Superior temporal gyrus (tissue), 1 donor: Measurements from ENCODE around the gene IL17A.
"Not testable (repeated sequence)": the region's sequence is repeated elsewhere in the genome, so short reads cannot be mapped to it uniquely, and the experiment has no call there.

Experiments used
- DNase-seq: peaks from one replicate; pipeline ENCODE4 v3.0.0-alpha.2; 2016; ENCODE audit errors: extremely low spot score

The IL17A gene

DNA sequence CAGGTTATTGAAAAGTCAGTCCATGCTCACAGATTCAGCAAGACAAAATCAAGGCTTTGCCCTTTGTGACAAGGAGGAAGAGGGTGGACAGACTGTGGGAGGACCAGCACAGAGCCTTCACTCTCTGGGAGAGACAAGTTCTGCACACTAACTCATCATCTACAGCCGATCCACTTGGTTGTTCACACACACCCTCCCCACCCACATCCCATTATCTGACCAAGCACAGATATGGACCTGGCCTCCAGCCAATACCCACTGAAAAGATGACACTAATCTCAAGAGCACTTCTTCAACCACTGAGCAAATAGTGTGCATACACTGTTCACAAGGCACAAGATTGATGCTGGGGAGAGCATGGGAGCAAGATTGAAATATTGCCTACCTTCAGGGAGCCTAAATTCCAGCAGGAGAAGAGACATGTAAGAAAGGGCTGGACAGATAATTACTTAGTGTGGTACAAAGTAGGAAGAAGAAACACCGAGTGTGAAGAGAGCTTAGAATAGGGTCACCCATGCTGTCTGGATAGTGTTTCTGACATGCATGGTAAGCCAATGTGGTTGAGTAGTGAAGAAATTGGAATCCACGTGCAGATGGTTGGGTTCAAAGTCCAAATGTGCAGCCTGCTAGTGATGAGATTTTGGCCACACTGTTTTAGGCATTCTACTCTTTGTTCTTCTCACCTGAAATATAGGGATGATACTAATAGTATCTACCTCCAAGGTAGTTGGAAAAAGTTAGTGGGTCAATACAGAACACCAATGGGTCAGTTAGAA lies 21.7 kb upstream of the IL17A start:
- DNase-seq: no peak

DNA sequence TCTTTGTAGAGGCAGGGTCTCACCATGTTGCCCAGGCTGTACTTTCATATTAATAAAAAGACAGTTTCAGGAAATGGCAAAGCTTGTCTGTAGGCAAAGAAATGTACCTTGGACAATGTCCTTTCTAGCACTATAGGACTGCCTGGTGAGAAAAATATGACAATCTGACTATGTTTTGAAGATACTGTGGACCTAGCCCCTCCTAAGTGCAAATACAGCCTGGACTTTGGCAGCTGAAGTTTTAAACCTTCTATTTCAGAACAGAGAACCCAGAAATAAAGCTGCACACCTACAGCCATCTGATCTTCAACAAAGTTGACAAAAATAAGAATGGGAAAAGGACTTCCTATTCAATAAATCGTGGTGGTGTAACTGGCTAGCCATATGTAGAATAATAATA lies 18.9 kb upstream of the IL17A start:
- no peak for DNase-seq

DNA sequence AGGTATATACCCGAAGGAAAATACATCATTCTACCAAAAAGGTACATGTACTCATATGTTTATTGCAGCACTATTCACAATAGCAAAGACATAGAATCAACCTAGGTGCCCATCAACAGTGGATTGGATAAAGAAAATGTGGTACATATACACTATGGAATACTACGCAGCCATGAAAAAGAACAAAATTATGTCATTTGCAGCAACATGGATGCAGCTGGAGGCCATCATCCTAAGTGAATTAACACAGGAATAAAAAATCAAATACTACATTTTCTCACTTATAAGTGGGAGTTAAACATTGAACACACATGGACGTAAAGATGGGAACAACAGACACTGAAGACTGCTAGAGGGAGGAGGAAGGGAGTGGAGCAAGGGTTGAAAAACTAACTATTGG lies 17.8 kb upstream of the IL17A start:
- not testable (repeated sequence) for DNase-seq

DNA sequence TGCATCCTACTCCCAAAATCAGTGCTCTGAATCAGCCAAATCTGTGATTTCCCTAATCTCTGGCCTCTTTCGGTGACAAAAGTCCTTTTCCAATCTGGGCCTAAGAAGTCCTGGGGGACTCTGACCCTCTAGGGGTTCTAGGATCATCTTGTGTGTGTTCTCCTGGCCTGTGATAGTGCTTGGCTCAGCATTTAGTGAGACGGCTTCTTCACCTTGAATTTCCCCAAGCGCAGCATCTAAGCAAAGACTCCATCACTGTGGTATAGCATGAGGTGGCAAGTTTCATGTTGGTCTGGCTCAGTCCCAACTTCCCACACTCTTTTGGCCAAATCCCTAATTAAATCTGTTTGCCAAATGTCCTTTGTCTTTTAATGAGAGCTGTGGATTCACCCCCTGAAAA lies 12.1 kb upstream of the IL17A start:
- DNase-seq: no peak

DNA sequence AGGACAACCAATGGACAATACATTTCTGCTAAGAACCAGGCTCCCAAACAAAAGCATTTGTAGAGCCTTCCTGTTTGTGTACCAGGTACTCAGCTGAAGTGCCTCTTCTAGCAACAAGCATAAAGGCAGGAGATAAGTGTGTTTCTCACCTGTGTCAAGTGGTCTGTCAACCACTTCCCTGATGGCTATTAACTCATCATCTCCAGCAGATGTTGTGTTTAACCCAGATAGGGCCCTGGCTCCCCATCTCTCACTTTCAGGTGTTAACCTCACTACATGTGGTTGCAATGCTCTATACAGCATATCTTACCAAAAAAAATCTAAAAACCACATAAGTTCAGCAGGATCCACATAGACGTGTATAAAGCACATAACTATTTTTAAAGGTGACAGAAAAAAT lies 9.6 kb upstream of the IL17A start:
- no peak for DNase-seq

DNA sequence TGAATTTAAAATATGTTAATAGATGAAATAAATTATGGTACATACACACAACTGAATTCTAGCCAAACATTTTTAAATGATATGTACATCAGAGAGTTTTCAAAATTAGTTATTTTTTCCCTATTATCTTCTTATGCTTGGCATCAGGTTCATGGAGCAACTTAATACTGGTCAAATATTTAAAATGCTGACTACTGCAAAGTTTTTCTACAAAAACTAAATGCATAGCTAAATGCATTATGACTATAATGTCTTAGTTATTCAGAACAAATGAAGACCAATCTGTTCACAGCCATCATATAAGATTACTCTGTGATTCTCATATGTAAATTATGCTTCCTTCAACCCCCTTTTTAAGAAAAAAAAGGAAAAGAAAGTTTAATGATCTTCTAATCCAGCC lies 8.2 kb upstream of the IL17A start:
- no peak for DNase-seq

DNA sequence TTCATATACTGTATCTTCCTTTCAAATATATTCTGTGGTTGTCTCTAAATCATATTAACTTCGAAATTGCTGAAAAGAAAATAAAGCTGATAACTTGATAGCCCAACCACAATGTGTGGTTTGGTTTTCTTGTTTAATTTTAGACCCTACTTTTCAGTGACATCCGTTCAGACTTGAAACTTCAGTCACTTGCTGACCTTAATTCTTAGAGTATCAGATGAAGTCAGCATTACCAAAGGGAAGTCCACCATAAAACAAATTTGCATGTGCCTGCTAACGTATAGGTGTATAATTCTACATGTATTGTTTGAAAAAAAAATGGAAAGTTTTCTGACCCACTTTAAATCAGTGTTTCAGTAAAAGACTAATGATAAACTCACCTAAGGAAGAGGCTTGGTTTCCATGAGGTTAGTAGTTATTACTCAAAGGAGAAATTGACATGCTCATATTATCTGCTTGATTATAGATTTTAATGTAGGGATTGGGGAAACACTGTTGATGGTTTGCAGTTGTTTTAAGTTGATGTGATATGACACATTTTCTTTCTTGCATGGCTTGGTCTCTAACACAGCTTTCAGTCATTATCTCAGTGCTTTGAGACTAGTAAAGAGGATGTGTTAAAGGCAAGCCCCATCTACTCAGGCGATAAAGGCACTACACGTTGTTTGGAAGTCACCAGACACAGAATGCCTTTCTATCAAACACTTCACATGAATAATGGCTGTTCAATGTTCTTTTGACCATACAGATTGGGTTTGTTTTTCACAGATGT lies 5.2 kb upstream of the IL17A start:
- no peak for DNase-seq

DNA sequence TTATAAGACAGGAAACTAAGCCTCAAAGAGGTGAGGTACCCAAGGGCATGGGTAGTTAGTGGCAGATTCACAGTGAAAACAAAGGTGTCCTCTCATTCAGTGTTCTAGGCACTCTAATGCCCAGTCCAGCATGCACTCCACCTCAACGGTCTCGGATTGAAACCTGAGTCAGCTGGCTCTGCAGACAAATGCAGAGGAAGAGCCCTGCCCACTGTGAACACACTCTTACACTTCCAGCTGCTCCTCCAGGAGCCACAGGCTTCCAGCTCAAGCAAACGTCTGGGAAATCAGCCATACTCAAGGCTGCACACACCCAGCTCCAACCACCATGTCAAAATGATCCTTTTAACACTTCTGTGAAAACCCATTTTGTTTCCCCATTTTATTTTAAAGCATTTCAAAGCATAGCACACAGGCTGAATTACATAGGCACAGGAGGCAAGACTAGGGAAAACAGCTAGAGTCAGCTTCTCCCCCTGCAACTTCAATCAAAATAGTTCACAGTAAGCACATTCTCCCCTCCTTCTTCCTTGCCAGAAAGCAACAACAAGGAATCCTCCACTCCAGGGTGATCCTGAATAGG lies 3.0 kb upstream of the IL17A start:
- DNase-seq: no peak

DNA sequence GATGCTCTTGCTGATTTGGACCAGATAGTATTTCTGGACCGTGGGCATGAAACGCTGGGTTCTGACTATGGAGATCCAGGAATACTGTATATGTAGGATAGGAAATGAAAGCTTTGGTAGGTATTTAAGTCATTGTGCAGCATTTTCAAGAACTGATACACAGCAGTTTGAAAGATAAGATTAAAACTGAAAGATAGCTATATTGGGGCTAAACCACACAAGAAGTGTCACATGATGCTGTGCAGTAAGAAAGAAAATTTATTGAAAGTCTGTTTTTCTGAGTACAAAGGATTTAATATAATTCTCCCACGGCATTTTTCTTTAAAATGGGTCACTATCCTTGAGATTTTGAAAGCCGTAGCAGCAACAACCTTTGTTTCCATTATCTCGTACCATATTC lies 305 bp downstream of the IL17A start:
- no peak for DNase-seq

DNA sequence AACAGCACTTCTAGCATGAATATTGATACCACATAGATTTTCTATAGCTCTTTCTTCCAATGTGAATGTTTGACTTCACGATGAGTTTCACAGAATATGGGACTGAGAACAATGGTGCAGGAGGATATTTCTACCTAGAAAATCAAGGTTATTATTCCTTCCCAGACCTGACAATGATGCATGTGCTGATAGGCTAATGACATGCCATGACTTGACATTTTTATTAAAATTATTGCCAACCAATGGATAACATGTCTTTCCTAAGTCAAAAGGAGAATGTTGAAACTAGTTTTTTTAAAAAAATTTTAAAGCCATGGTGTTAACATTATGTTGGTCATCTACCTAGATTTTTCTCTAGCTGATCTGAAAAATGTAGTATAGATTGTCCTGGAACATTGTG lies 923 bp downstream of the IL17A start:
- DNase-seq: no peak

DNA sequence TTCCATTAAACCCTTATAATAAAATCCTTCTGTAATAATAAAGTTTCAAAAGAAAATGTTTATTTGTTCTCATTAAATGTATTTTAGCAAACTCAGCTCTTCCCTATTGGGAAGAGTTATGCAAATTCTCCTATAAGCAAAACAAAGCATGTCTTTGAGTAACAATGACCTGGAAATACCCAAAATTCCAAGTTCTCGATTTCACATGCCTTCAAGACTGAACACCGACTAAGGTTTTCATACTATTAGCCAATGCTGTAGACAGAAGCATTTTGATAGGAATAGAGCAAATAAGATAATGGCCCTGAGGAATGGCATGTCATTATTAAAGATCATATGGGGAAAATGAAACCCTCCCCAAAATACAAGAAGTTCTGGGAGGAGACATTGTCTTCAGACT lies 3.8 kb downstream of the IL17A start:
- DNase-seq: no peak

DNA sequence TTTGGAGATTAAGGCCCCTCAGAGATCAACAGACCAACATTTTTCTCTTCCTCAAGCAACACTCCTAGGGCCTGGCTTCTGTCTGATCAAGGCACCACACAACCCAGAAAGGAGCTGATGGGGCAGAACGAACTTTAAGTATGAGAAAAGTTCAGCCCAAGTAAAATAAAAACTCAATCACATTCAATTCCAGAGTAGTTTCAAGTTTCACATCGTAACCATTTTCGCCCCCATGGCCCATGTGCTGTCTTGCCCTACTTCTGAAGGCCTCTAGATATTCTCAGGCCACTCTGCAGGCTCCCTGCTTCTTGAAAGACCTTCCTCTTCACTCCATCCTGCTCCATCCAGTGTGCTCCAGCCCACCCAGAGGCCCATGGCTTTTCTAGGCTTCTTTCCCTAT lies 4.2 kb downstream of the IL17A start:
- DNase-seq: no peak

DNA sequence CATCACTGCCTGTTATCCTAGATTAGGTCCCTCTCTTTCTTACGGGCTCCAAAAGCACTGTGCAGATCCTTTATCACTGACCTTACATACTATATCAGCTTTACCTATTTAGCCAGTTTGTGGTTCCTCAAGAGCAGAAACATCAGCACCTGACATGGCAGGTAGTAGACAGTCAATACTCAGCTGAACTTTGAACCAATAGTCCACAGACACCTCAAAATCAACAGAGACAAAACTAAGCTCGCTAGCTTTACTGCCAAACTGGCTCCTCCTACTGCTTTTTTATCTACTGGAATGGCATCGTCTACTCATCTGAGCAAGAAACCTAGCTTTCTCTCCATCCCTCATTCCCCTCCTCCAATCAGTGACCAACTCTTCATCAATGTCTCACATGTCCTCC lies 5.6 kb downstream of the IL17A start:
- no peak for DNase-seq

DNA sequence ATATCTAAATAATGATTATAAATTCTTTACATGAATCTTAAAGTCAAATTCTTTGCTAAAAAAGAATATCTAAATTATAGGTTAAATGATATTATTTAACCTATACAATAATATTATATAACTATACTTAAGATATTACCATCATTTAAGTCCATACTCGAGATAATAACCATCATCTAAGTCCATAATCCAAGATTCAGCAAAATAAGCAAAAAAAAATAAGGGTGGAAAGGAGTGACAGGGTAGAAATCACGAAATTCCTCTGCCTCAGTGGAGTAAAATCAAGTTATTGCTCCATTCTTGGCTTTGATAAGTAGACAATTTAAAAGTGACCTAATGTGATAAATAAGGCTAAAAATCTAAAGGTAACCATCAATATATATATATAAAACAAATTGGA lies 9.7 kb downstream of the IL17A start:
- no peak for DNase-seq

DNA sequence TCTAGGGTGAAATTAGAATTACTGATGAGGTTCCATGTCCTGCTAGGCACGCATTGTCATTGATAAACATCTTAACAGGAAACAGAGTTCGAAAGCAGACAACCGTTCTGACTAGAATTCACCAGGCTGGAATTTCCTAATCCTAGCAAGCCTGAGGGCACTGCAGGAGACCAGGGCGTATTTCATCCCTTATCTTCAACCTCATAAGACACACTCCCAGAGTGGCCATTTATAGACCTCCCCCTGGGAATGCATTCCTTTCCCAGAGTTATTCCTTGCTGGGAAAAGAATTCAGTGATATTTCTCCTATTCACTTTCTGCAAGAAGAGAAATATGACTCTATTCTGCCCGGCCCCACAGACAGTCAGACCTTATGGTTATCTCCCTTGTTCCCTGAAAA lies 13.9 kb downstream of the IL17A start:
- DNase-seq: not testable (repeated sequence)

DNA sequence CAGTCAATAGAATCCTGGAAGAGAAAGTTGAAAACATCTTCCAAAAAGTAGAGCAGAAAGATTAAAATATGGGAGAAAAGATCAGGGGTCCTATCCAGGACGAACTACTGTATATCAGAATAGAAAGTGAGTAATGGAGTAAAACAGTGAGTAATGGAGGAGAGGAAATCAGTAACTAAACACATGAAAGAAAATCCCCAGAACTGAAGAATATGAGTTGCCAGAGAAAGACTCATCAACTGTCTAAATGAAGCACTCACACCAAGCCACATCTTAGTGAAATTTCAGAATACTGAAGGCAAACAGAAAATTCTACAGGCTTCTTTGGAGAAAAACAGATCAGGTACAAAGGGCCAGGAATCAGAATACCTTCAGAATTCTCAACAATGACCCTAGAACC lies 14.9 kb downstream of the IL17A start:
- DNase-seq: no peak

DNA sequence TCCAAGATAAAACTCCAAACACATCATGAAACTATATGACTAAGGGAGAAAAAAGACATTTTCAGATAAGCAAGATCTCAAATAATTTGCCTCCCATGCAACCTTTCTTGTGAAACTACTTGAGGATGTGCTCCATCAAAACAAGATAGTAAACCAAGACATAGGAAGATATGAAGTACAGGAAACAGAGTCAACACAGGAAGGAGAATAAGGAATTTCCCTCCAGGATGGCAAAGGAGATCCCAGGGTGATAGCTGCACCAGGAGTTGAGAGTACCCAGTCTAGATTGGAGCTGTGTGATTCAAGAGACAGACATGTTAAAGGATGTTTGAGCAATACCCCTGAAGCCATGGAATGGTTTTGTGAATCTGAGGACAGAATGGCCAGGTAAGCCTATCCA lies 15.3 kb downstream of the IL17A start:
- DNase-seq: no peak

DNA sequence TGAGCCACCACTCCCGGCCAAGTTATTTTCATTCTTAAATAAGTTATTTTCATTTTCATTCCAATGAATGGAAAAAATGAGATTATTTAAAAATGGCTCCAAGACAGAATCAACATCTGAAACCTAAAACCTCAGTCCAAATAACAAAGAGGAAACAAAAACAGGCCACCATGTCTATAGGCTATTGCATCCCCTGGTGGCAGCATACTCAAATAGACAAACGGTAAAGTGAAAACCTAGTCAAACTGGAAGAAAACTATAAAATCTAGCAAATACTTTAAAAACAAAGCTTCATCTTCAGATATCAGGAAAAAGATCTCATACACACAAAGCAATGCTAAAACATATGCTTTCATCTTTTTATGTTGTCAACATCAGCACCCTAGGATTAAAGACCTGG lies 20.9 kb downstream of the IL17A start:
- no peak for DNase-seq

DNA sequence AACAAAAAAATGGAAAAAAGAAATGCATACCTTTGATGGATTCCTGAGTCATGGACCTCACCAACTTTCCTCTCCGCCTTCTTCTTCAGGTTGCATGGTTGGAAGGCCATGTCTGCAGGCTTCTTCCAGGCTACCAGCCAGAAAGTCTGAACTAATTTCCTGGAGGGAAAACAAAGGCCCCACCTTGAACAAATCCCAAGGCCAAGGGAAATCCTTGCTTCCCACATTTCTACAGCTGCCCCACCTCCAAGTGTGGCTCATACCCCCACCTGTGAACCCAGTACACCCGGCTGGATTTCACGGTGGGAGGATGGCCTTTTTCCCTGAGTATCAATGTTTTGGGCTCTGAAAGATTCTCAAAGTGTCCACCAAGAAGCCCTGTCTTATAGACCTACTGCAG lies 22.4 kb downstream of the IL17A start:
- no peak for DNase-seq

DNA sequence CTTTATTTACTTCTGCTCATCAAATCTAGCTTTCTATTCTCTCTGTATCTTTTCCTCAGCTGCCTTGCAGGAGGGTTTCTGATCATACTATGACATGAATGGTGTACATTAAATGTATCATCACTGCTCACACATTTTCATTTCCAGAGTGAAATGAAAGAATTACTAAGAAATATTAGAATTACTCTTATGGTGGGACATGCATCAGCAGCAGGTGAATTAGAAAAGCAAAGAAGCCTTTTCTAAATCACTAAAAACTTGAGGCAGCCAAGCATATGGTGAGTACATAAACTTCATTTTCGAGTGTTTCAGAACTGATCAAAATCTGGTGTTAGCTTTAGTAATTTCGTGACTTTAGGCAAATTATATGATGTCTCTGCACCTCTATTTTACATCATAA lies 23.6 kb downstream of the IL17A start:
- DNase-seq: no peak

DNA sequence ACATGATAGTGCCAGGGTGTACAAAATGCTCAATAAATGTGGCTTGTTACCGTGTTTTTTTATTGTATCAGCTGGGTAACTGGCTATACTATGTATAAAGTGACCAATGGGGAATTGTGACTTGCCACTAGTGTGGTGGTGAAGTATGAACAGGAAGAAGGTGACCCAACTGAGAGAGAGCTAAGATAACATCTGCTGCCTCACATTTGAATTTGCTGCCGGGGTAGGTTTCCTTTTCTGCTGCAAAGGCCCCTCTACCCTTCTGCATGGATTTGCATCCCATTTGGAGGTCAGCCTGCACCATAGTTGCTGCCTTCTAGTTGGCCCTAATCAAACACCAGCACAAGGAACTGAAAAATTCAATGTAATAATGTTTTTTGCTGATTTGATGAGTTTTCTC lies 24.1 kb downstream of the IL17A start:
- no peak for DNase-seq

DNA sequence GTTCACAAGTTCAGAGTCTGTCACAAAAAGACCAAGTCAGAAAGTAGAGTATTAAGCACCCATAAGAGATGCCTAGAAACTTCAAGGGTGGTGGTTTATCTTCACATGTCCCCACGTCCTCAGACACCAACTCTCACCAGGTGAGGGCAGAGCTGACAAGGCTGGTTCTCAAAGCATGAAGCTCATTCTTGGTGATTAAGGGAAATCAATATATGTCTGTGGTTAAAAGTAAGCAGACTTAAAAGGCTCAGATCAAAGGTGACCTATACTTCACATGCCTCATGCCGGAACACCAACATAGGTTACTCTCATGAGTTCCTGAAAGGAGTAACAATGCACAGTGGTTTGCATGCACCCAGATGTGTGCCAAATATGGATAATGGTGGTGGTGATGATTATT lies 27.0 kb downstream of the IL17A start:
- DNase-seq: no peak

DNA sequence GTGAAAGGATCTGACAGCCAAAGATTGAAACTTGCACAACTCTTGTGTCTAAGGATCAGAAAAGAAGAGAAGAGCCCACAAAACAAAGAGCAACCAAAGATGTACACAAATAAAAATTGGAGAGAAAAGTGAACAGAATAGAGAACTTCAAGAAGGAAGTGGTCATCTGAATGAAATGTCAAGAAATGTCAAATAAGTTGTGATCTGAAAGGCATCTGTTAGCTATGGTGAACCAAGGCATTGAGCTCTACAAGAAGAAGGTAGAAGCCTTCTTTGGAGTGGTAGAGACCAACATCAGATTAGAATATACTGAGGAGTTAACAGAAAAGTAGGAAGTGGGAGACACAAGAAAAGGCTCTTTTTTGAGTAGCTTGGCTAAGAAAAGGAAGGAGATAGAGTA lies 29.6 kb downstream of the IL17A start:
- DNase-seq: no peak
